ENCODE measurements around the gene MUL1. TPM values are rescaled to one million over a fixed set of nuclear protein-coding genes. Genes with fewer than 3 reads are reported as not detected.

MUL1 gene
- total RNA-seq, 1 experiment from 2014 or later, result 24.7 TPM

- no peaks in the 10 kb centered on the region for H4K20me1 ChIP-seq (ENCODE audit: insufficient read depth)
- ChIA-PET CTCF (interaction anchor here (0.6 to 1.2 kb wide), 2 partner anchors 98 to 99 kb away, joined by 3 to 4 read pairs; partner anchors contain the start of gene PINK1), POLR2A (interaction anchor here (1.1 kb wide), 1 partner anchor 12 kb away, joined by 3 read pairs; no protein-coding TSS in a partner anchor), RAD21 (ENCODE audit: low non-redundant PET in 1 of 2, low total read pairs in 2 of 2, uncharacterized antibody in 2 of 2, unreplicated experiment in 2 of 2) (no interaction called here)
- H3K9me3 ChIP-seq (ENCODE audit: control insufficient read depth in 1 of 2, insufficient read depth in 1 of 2, low read depth in 1 of 2, low read length in 2 of 2), result no peaks in the 10 kb centered on the region
- H3K4me3 ChIP-seq (replicated peaks in 1 of 2; ENCODE audit: low read depth in 1 of 2, low read length in 2 of 2), result no peak overlapping the region
- no peak overlapping the region for H3K4me2 ChIP-seq (ENCODE audit: low read length)
- no peak overlapping the region for H3K27ac ChIP-seq (ENCODE audit: low read depth, low read length)
- intact Hi-C loops (cut with micrococcal nuclease), result no loop called here
- no peaks in the 10 kb centered on the region for H3K4me1 ChIP-seq (ENCODE audit: control insufficient read depth in 1 of 2, insufficient read depth in 2 of 2, low read length in 2 of 2)
- H3K36me3 ChIP-seq (ENCODE audit: control insufficient read depth in 1 of 2, insufficient read depth in 2 of 2, low read length in 2 of 2), result no peaks in the 10 kb centered on the region
- no peaks in the 10 kb centered on the region for H3K79me2 ChIP-seq (ENCODE audit: insufficient read depth, low read length)
- BruUV-seq (replicated peaks), result no TSS peak
- TF ChIP-seq SP1 (IDR thresholded peaks at IDR 0.05; ENCODE audit: low read depth), result no peak
- TF ChIP-seq YY1 (IDR thresholded peaks at IDR 0.05; ENCODE audit: extremely low read depth, insufficient replicate concordance, low read depth, low read length), result no peak
- TF ChIP-seq RAD21 (IDR thresholded peaks at IDR 0.05; ENCODE audit: low read depth), result no peak
- no peak for TF ChIP-seq POLR2AphosphoS5 (IDR thresholded peaks at IDR 0.05; ENCODE audit: low read depth, low read length)
- no peak for TF ChIP-seq SRF (IDR thresholded peaks at IDR 0.05; ENCODE audit: low read depth)
- no peak for TF ChIP-seq REST (IDR thresholded peaks at IDR 0.05; ENCODE audit: low read depth)
- no peak for TF ChIP-seq ATF3 (IDR thresholded peaks at IDR 0.05)
- no peak for TF ChIP-seq ZNF274 (IDR thresholded peaks at IDR 0.05; ENCODE audit: low read depth, low read length)
- no peak for TF ChIP-seq SIN3A (IDR thresholded peaks at IDR 0.05; ENCODE audit: low read depth)
- peaks cover 8% of the 10 kb centered on the region; the same call in 1 of the 2 replicates for H3K27me3 ChIP-seq (ENCODE audit: insufficient read depth, low read length)
- H2AFZ ChIP-seq (ENCODE audit: low read depth, low read length, poor library complexity, severe bottlenecking), result no peak overlapping the region
- H3K9ac ChIP-seq (ENCODE audit: low read length), result no peak overlapping the region
- DNase-seq (ENCODE audit: low read depth, low spot score) (no peak), ATAC-seq (no peak)
- H3K9me2 ChIP-seq (ENCODE audit: insufficient read depth), result no peaks in the 10 kb centered on the region
Observed at GRCh38 chr1:20534659-20535417, 26.9 kb upstream of the MUL1 start.
